Hematopoietic multipotent progenitor cell (in vitro differentiated cells): Measurements from ENCODE around the gene YIF1B. TPM values are rescaled to one million over a fixed set of nuclear protein-coding genes. Genes with fewer than 3 reads are reported as not detected.
"Not testable (repeated sequence)": the region's sequence is repeated elsewhere in the genome, so short reads cannot be mapped to it uniquely, and the experiment has no call there.

Source experiments
- DNase-seq, 3 donors: peaks; one replicate each; pipeline ENCODE4 v3.0.0-alpha.2; 2011 to 2015; ENCODE audit warnings: low read depth in 2 of 3, low spot score in 2 of 3
- total RNA-seq: library from RNA; depleted of rRNA; stranded (reverse); fragments of >200 nt; gene quantifications from one replicate; pipeline ENCODE4 v1.2.3, GENCODE V29; 2012

YIF1B gene
- total RNA-seq, 1 donor, result 100 TPM

GRCh38 chr19:38277969-38278680, 37.6 kb downstream of the YIF1B start:
- no peak for DNase-seq

DNA sequence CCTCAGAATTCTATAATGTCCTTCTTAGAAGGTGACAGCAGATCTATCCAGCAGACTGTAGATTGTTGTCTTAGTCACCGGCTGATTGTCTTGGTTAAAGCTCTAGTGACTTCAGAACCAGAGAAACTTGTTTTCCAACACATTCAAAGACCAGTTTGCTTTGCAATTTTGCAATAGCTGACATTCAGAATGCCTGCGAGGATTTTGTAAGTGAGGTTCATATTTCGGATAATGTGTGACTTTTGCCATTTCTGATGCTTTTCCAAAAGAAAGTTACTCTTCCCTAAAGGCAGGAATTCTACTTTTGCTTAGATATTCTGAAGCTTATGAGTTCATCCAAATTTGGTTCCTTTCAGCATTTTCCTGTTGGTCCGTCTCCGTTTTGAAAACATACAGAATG, 38.2 kb downstream of the YIF1B start:
- DNase-seq, result no peak

- DNase-seq, result no peak
Observed at GRCh38 chr19:38276942-38277517, 38.7 kb downstream of the YIF1B start.

- no peak for DNase-seq
Observed at GRCh38 chr19:38274739-38275138, 41.0 kb downstream of the YIF1B start.

- no peak for DNase-seq
Observed at GRCh38 chr19:38273499-38273898, 42.2 kb downstream of the YIF1B start.

DNA sequence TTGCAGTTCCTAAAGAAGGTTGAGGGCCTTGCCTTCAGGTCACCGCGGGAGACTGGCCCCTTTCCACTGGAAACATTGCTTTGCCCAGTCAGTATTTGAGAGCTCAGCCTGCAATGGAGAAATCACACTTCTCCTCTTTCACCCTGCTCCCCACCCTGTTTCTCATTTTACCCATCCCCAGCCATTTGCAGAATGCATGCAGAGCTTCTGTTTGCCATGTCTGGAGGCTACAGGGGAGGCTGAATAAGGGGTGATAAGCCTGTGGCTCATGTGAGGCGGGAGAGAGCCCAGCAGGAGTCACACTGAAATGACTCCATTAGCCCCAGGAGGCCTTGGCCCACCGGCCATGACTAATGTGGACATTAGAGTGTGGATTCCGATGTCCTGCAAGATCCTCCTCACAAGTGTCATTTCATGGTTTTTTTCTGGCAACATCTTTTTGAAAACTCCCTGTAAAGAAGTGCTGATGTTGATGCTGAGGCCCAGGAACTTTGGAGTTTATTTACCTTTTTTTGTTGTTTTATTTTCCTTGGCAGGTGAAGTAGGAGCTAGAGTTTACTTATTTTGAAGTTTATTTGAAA, 45.1 kb downstream of the YIF1B start:
- DNase-seq, result no peak

DNA sequence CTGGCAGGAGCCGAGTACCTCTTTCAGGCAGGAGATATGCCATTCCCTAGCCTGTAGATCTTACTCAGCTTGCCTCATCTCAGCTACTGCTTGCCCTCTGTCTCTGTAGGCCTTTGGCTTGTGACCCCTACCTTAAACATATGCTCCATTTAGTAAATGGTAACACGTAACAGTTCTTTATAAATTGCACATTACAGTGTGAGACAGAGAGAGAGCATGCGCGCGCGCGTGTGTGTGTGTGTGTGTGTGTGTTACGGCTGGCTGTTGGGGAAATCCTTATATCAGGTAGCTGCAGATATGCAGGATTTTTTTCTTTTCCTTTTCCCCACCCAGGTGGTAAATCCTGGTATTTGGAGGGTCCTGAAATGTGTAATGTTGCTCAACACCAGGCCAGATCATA, 47.2 kb downstream of the YIF1B start:
- peak in 1 of 3 donors; percentile 47 for DNase-seq

DNA sequence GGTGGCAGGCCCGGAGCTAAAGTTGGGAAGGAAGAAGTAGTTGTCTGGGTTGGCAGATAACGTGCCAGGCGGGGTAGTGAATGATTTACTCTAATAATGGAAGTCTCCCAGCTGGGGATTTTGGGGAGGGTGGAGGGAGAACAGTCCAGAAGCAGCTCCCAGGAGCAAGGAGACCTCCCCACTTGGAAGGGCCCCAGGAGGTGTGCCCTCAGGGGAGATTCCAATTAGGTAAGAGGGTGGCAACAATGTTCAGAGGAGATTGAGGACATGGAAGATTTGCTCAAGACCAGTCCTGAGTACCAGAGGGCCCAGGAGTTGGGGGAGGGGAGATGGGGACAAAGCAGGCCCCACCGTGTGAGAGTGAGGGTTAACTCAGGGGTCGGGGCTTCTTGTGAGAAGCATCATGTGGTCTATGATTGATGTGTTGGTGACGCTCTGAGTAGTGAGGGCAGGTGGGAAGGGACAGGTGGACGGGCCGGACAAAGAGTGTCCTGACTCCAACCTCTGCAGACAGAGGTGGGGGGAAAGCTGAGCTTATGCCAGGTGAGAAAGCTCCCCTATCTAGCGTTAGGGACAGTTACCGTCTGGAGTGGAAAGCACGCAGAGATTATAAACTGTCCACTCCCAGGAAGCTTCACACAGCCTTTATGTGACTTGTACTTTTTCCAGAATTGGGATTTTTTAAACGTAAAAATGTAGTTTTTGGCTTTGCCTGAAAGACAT, 47.8 kb downstream of the YIF1B start:
- no peak for DNase-seq

- DNase-seq, result no peak
Observed at GRCh38 chr19:38266981-38267597, 48.7 kb downstream of the YIF1B start.

DNA sequence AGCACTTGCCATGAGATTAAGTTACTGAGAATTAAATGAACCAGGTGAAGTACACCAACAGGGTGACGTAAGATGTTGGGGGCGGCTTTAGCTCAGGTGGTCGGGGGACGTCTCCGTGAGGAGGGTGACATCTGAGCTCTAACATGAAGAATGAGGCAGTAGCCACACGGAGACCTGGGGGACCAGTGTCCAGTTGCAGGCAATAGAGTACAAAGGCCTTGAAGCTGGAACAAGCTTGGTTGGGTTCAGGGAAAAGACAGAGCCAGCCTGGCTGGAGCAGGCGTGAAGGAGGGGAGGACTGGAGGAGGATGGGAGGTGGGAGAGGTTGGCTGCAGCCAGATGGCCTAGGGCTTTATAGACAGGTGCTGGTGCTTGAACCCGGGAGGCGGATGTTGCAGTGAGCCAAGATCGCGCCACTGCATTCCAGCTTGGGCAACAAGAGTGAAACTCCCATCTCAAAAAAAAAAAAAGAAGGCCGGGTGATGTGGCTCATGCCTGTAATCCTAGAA, 49.8 kb downstream of the YIF1B start:
- no peak for DNase-seq

GRCh38 chr19:38265213-38265861, 50.4 kb downstream of the YIF1B start:
- DNase-seq, result peak in 2 of 3 donors; percentile 62 to 80

- peak; percentile 59 to 80 (median 71) for DNase-seq
Observed at GRCh38 chr19:38264486-38265212, 51.1 kb downstream of the YIF1B start, which contains the start of gene SPINT2. Gene SPINT2 (plus strand): TSS chr19:38264573. CDS start chr19:38264893, 320 bp downstream.

GRCh38 chr19:38263689-38264485, 51.9 kb downstream of the YIF1B start:
- peak in 2 of 3 donors; percentile 82 to 86 for DNase-seq

GRCh38 chr19:38262585-38263268, 53.0 kb downstream of the YIF1B start:
- DNase-seq, result no peak

DNA sequence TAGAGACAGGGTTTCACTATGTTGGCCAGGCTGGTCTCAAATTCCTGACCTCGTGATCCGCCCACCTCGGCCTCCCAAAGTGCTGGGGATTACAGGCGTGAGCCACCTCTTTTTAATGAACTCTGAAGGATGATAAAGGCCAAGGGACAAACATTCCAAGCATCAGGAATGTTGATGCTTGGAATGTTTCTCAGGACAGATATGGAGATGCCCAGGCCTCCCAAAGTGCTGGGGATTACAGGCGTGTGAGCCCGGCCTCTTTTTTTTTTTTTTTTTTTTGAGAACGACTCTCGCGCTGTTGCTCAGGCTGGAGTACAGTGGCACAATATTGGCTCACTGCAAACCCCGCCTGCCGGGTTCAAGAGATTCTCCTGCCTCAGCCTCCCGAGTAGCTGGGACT, 53.8 kb downstream of the YIF1B start:
- not testable (repeated sequence) for DNase-seq

DNA sequence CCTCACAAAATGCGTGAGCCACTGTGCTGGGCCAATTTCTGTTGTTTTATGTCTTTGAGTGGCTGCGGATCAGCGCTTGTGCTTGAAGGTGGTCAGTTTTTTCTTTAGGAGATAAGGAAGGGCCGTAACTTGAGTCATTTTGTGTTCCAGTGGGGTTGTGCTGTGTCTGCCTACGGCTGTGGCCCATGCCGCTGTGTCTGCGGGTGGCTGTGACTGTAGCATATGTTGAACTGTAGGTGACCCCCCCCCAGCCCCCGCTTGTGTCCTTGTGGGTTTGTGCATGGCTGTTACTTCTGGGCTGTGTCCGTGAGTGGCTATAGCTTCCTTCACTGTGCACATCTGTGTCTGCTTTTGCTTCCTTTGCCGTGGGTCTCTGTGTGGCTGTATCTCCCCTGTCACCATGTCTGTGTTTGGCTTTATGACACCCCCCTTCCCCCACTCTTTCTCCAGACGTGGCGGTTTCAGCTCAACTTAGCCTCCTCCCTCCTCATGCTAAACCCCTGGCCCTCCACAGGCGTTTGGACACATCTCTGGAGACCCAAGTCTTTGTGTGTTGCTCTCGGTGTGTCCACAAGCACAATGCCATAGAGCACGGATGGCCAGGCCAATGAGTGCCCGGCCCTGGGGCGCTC, 60.2 kb downstream of the YIF1B start:
- peak in 1 of 3 donors; percentile 70 for DNase-seq

DNA sequence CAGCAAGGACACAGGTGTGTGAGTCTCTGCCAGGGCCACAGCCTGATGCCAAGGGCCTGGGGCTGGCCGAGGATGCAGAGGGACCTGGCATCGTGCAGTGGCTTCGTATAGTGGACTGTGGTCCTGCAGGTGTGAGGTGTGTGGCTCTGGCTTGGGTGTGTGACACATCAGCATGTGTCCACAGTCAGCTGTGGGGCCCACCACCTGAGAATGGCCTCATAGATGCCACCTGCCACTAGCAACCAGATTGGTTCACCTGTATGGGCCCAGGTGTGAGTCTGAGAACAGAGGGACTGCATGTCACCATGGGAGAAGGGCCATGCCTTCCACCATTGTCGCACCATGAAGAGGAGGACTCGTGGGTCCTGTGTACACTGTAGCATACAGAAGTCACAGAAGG, 62.0 kb downstream of the YIF1B start:
- DNase-seq, result no peak
